RWPE1 (cell line): Measurements from ENCODE around the gene DMRTB1.

Experiments
- CTCF ChIA-PET: fragments of 350-600 bp; sonication (Branson Sonifier 250); formaldehyde crosslinking; extraction: SDS; loops from one replicate; lab custom pipeline; 2021; lab: Yijun Ruan, JAX
- POLR2A ChIA-PET: fragments of 400-600 bp; formaldehyde crosslinking; extraction: SDS; loops from one replicate; lab custom pipeline; 2020; ENCODE audit warnings: antibody characterized with exemption; ENCODE audit not compliant: low non-redundant PET; lab: Yijun Ruan, JAX
- DNase-seq: peaks from one replicate; pipeline ENCODE4 v3.0.0; 2012; ENCODE audit warnings: low spot score
- H3K27ac ChIP-seq: fragments of 450-650 bp; 2 replicates; pipeline ENCODE4 v1.5.1; 2017
- CTCF ChIP-seq: fragments of 450-650 bp; conservative IDR thresholded peaks from 2 replicates; pipeline ENCODE4 v1.5.1; 2017; ENCODE audit warnings: low read depth, mild to moderate bottlenecking

Gene DMRTB1

GRCh38 chr1:53442299-53442698, 16.9 kb upstream of the DMRTB1 start:
- no peak for DNase-seq
- ChIA-PET POLR2A (no interaction called here), CTCF (interaction anchor here (0.7 kb wide), 3 partner anchors 92 to 853 kb away, joined by 3 to 5 read pairs (median 3); no protein-coding TSS in a partner anchor)
- no peak for TF ChIP-seq CTCF
- H3K27ac ChIP-seq: no peak overlapping the region

GRCh38 chr1:53446051-53446450, 13.1 kb upstream of the DMRTB1 start:
- ChIA-PET POLR2A (no interaction called here), CTCF (interaction anchor here (0.6 kb wide), 1 partner anchor 504 kb away, joined by 3 read pairs; no protein-coding TSS in a partner anchor)
- H3K27ac ChIP-seq: no peak overlapping the region
- no peak for DNase-seq
- no peak for TF ChIP-seq CTCF

GRCh38 chr1:53447413-53447812, 11.8 kb upstream of the DMRTB1 start:
- CTCF ChIA-PET: no interaction called here

GRCh38 chr1:53448241-53448841, 10.9 kb upstream of the DMRTB1 start:
- no peak overlapping the region for H3K27ac ChIP-seq
- no peak for TF ChIP-seq CTCF
- no peak for DNase-seq
- CTCF ChIA-PET: interaction anchor here (0.6 kb wide), 1 partner anchor 52 kb away, joined by 3 read pairs; no protein-coding TSS in a partner anchor
- POLR2A ChIA-PET: no interaction called here

More at GRCh38 chr1:53447413-53447812, 11.8 kb upstream of the DMRTB1 start:
- DNase-seq: no peak
- no peak overlapping the region for H3K27ac ChIP-seq
- POLR2A ChIA-PET: no interaction called here
- TF ChIP-seq CTCF: no peak

- TF ChIP-seq CTCF: no peak
- CTCF ChIA-PET: interaction anchor here (0.6 kb wide), 1 partner anchor 51 kb away, joined by 3 read pairs; no protein-coding TSS in a partner anchor
- H3K27ac ChIP-seq: no peak overlapping the region
- POLR2A ChIA-PET: no interaction called here
- DNase-seq: peak; percentile 15
Observed at GRCh38 chr1:53449021-53449420, 10.2 kb upstream of the DMRTB1 start.

GRCh38 chr1:53449693-53450092, 9.5 kb upstream of the DMRTB1 start:
- ChIA-PET CTCF (interaction anchor here (0.5 kb wide), 2 partner anchors 421 to 1226 kb away, joined by 3 to 5 read pairs; no protein-coding TSS in a partner anchor), POLR2A (no interaction called here)
- DNase-seq: no peak
- TF ChIP-seq CTCF: no peak
- H3K27ac ChIP-seq: no peak overlapping the region
